K562 (cell line): Measurements from ENCODE around the gene ZNF581. TPM values are rescaled to one million over a fixed set of nuclear protein-coding genes. Genes with fewer than 3 reads are reported as not detected.

Experiments used
- ASH1L ChIP-seq: fragments of 450-650 bp; IDR thresholded peaks from 2 replicates; pipeline ENCODE4 v1.6.1; 2018; ENCODE audit warnings: borderline replicate concordance, mild to moderate bottlenecking, low read depth; ENCODE audit not compliant: partially characterized antibody
- CBX1 ChIP-seq: sonication (generic); IDR thresholded peaks from 2 replicates; pipeline ENCODE4 v1.6.1; 2016; ENCODE audit warnings: antibody characterized with exemption, low read depth, mild to moderate bottlenecking
- CHAMP1 ChIP-seq: fragments of 450-650 bp; IDR thresholded peaks from 2 replicates; pipeline ENCODE4 v1.6.1; 2016; ENCODE audit warnings: mild to moderate bottlenecking
- ETV6 ChIP-seq, 3 experiments: fragments of 150-350 bp in 1 of 3; sonication (generic) in 1 of 3; formaldehyde crosslinking in 1 of 3; IDR thresholded peaks; 2 replicates each; pipeline versions ENCODE4 v1.6.1 to v1.8.0; 2014 to 2022; ENCODE audit warnings: borderline replicate concordance in 2 of 3, low read depth in 2 of 3, antibody characterized with exemption in 1 of 3, low read length in 1 of 3, mild to moderate bottlenecking in 1 of 3, missing genetic modification reagents in 1 of 3
- FUS ChIP-seq: fragments of 200-400 bp; formaldehyde crosslinking; optimal IDR thresholded peaks from 2 replicates; pipeline ENCODE3; 2017; ENCODE audit warnings: low read depth, low read length
- HMGXB4 ChIP-seq: sonication (generic); formaldehyde crosslinking; IDR thresholded peaks from 2 replicates; pipeline ENCODE4 v1.8.1; 2023; ENCODE audit warnings: mild to moderate bottlenecking, missing genetic modification reagents
- KLF10 ChIP-seq: fragments of 250-450 bp; sonication (Bioruptor Pico); IDR thresholded peaks from 2 replicates; pipeline ENCODE4 v1.6.1; 2021; ENCODE audit warnings: matching md5 sums
- MCM2 ChIP-seq: fragments of 450-650 bp; IDR thresholded peaks from 2 replicates; pipeline ENCODE4 v1.6.1; 2017; ENCODE audit warnings: low read depth, mild to moderate bottlenecking
- NKRF ChIP-seq: fragments of 450-650 bp; IDR thresholded peaks from 2 replicates; pipeline ENCODE4 v1.6.1; 2016; ENCODE audit warnings: borderline replicate concordance
- NRF1 ChIP-seq, 2 experiments: fragments of 450-650 bp; IDR thresholded peaks in 1 of 2; conservative IDR thresholded peaks in 1 of 2; 2 replicates each; pipeline ENCODE4 v1.6.1; 2014; ENCODE audit warnings: mild to moderate bottlenecking in 2 of 2
- SAP30 ChIP-seq: fragments of 200-600 bp; sonication (generic); IDR thresholded peaks from 2 replicates; pipeline ENCODE4 v1.6.1; 2012; ENCODE audit warnings: borderline replicate concordance, low read depth, mild to moderate bottlenecking, moderate library complexity, low read length, control low read depth, inconsistent platforms; ENCODE audit not compliant: insufficient read depth, poor library complexity, severe bottlenecking
- SLC30A9 ChIP-seq: fragments of 250-450 bp; sonication (Bioruptor Pico); IDR thresholded peaks from 2 replicates; pipeline ENCODE4 v1.8.0; 2022; ENCODE audit warnings: mild to moderate bottlenecking, moderate library complexity
- SMAD2 ChIP-seq: fragments of 150-350 bp; IDR thresholded peaks from 2 replicates; pipeline ENCODE4 v1.6.1; 2014; ENCODE audit warnings: low read depth, mild to moderate bottlenecking, low read length
- SREBF2 ChIP-seq: sonication (generic); formaldehyde crosslinking; IDR thresholded peaks from 2 replicates; pipeline ENCODE4 v1.4.0; 2020; ENCODE audit warnings: mild to moderate bottlenecking, missing genetic modification reagents
- SUPT5H ChIP-seq: fragments of 450-650 bp; IDR thresholded peaks from 2 replicates; pipeline ENCODE4 v1.6.1; 2016
- TCF3 ChIP-seq: sonication (generic); formaldehyde crosslinking; IDR thresholded peaks from 2 replicates; pipeline ENCODE4 v1.4.0; 2020; ENCODE audit warnings: mild to moderate bottlenecking, missing genetic modification reagents
- TCF7L2 ChIP-seq: fragments of 150-350 bp; IDR thresholded peaks from 2 replicates; pipeline ENCODE4 v1.6.1; 2016; ENCODE audit warnings: low read depth, mild to moderate bottlenecking, low read length, moderate library complexity
- TEAD1 ChIP-seq, 2 experiments: fragments of 450-650 bp in 1 of 2; sonication (generic) in 1 of 2; formaldehyde crosslinking; IDR thresholded peaks; 2 replicates each; pipeline versions ENCODE4 v1.4.0 to v1.8.0; 2020 to 2022; ENCODE audit warnings: mild to moderate bottlenecking in 2 of 2, missing genetic modification reagents in 1 of 2
- ZFX ChIP-seq: sonication (generic); formaldehyde crosslinking; IDR thresholded peaks from 2 replicates; pipeline ENCODE4 v1.8.0; 2022; ENCODE audit warnings: mild to moderate bottlenecking, missing genetic modification reagents, moderate library complexity
- ZNF133 ChIP-seq: fragments of 250-450 bp; sonication (Bioruptor Pico); IDR thresholded peaks from 2 replicates; pipeline ENCODE4 v1.4.0; 2020; ENCODE audit warnings: mild to moderate bottlenecking
- ZNF197 ChIP-seq: fragments of 200-800 bp; sonication (Bioruptor generic); IDR thresholded peaks from 2 replicates; pipeline ENCODE4 v1.6.1; 2016; ENCODE audit warnings: low read depth, missing genetic modification characterization, missing compliant biosample characterization
- ZNF3 ChIP-seq: fragments of 250-450 bp; sonication (Bioruptor Pico); IDR thresholded peaks from 2 replicates; pipeline ENCODE4 v1.5.0; 2021; ENCODE audit warnings: mild to moderate bottlenecking, moderate library complexity
- ZNF311 ChIP-seq: fragments of 250-450 bp; sonication (Bioruptor Pico); IDR thresholded peaks from 2 replicates; pipeline ENCODE4 v1.4.0; 2020; ENCODE audit warnings: mild to moderate bottlenecking, moderate library complexity
- ZNF699 ChIP-seq: fragments of 250-450 bp; sonication (Bioruptor Pico); IDR thresholded peaks from 2 replicates; pipeline ENCODE4 v1.8.0; 2021; ENCODE audit warnings: mild to moderate bottlenecking, moderate library complexity; ENCODE audit not compliant: insufficient replicate concordance
- polyA plus RNA-seq, 8 experiments: library from polyadenylated mRNA; depleted of rRNA in 4 of 8; stranded (reverse) in 5 of 8; unstranded in 3 of 8; fragments of >200 nt; fragmentation: Nextera tagmentation in 2 of 8; fragmentation: Illumina TruSeq in 1 of 8; extraction: Ambion mirVana in 2 of 8; extraction: Trizol in 1 of 8; gene quantifications; 2 replicates each; pipeline versions ENCODE4 v1.2.1 to v1.2.3, GENCODE V29; 2011 to 2014; ENCODE audit warnings: inconsistent platforms in 1 of 8, missing spikeins in 1 of 8
- total RNA-seq, 7 experiments: library from RNA; depleted of rRNA in 6 of 7; stranded (reverse); fragments of >200 nt in 6 of 7; fragmentation: Illumina TruSeq in 2 of 7; extraction: Trizol in 2 of 7; gene quantifications; 2 replicates each; pipeline versions ENCODE4 v1.2.1 to v1.2.3, GENCODE V29; 2011 to 2021; ENCODE audit warnings: low replicate concordance in 1 of 7

The ZNF581 gene
- total and polyA plus RNA-seq, 9 of the 15 experiments (the other 6 are each of a cell fraction or from before 2014, with no cell fraction given), result 2.4 to 39.4 (median 15.4) TPM

- TF ChIP-seq SUPT5H (no peak), NRF1 (conservative IDR thresholded peaks at IDR 0.05 in 1 of 2, IDR thresholded peaks at IDR 0.05 in 1 of 2) (no peak), FUS (no peak), SAP30 (no peak), ASH1L (no peak), TCF7L2 (no peak), MCM2 (no peak), SLC30A9 (CRISPR knock-in tag) (no peak), ETV6 (IDR thresholded peaks at IDR 0.05; ENCODE audit: borderline replicate concordance in 1 of 2, low read depth in 2 of 2, low read length in 1 of 2) (no peak), ETV6 (CRISPR knock-in tag; IDR thresholded peaks at IDR 0.05; ENCODE audit: borderline replicate concordance) (no peak), ZNF3 (CRISPR knock-in tag) (no peak), NKRF (no peak), HMGXB4 (no peak), ZNF197 (CRISPR knock-in tag) (no peak), ZNF699 (CRISPR knock-in tag) (no peak), TCF3 (CRISPR knock-in tag) (peak; percentile 81), ZFX (CRISPR knock-in tag) (no peak), SMAD2 (no peak), SREBF2 (CRISPR knock-in tag) (no peak), CBX1 (no peak), ZNF311 (CRISPR knock-in tag) (no peak), ZNF133 (CRISPR knock-in tag) (no peak), TEAD1 (CRISPR knock-in tag; IDR thresholded peaks at IDR 0.05) (no peak), KLF10 (CRISPR knock-in tag) (no peak), CHAMP1 (no peak)
Measured at GRCh38 chr19:55672418-55672817, 29.0 kb downstream of the ZNF581 start (continued).
